Amniotic epithelial cell (primary cell): ENCODE measurements around the gene RPN1.
"Not testable (repeated sequence)": the region's sequence is repeated elsewhere in the genome, so short reads cannot be mapped to it uniquely, and the experiment has no call there.

Experiments used
- DNase-seq: peaks from one replicate; pipeline ENCODE4 v3.0.0-alpha.2; 2010; ENCODE audit warnings: low read depth

Gene RPN1

DNA sequence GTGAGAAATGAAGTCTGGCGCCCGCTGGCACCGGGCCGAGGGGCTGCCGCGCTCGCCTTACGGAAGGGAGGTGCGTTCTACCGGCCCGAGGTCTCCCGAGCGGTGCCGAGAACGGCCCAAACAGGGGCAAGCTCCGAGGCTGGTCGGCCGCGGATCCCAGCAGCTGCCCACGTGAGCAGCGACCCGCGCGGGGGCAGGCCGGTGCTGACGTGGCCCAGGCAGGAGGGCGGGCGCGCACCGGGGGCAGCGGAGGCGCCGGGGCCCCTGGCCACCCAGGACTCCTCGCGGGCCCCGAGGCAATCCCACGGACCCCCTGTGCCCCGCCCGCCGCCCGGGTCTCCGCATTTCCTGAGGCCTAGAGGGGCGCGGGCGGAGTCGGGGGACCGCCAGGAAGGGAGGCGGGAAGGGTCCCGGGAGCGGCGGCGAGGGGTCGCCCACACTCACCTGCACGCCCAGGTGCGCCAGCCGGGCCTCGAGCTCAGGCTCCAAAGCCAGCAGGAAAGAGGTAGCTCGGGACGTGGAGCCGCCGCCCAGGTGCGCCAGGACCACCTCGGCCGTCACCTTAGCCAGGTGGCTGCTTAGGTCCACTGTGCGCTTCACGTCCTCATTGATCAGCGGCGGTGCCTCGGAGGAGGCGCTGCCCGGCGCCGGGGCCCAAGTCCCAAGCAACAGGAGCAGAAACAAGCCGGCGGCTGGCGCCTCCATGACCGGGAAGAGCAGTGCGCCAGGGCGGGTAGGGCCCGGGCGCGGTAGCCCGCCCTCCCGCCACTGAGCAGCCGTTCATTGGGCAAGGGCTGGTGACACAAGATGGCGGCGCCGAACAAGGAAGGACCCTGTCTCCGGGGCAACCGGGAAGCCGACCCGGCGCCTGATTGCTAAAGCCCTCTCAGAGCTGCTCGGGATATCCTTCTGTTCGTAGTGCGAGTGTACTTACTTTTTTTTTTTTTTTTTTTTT is at the start of gene RPN1:
Gene RPN1, minus strand, starts transcription at position 723 of the 955 bp plus-strand sequence. Its CDS starts 18 bp downstream, at position 705.
- peak; percentile 92 for DNase-seq

DNA sequence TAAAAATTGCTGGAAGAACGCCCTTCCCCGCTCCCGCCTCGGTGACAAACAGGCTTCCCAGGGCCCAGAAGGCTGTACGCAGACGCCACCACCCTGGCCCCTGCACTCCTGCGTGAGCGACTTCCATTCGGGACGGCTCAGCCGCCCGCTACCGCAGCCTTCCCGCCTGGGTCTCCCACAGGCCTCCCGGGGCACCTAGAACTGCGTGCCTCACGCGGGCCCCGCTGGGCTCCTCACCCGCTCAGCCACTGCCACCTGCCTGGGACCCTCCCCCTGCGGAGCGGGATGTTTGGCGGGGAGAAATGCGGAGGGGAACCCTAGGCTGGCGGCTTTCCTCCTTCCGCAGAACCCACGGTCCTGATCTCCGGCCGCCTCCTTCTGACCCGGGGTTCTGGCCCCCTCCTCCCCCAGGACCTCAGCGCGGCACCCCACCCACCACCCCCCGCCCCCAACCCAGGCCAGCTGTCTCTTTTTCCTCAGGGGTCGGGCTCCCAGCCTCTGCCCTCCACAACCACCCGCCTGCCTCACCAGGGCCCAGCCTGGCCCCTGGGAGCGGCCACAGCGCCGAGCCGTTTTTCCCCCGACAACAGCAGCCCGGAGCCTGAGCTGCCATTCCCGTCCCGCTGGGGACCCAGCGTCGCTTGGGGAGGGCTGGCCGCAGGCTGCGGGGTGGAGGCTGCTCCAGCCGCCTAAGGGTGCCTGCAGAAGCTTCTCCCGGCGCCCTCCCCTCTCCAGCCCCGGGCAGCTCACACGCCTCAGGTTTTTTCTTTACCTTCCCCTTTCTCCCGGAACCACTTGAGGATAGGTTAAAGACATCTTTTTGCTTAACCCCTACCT is 47.8 kb upstream of the RPN1 start:
- peak; percentile 4 for DNase-seq

DNA sequence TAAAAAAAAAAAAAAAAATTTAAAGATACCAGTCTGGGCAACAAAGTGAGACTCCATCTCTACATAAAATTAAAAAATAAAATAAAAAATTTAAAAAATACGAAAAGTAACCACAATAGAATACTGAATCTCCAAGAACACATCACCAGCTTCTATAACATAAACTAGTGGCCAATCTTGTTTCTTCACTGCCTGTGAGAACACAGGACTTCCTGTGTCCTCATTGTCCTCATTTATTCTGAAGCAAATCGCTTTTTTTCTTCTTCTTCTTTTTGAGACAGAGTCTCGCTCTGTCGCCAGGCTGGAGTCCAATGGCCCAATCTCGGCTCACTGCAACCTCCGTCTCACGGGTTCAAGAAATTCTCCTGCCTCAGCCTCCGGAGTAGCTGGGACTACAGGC is 46.7 kb upstream of the RPN1 start:
- no peak for DNase-seq

DNA sequence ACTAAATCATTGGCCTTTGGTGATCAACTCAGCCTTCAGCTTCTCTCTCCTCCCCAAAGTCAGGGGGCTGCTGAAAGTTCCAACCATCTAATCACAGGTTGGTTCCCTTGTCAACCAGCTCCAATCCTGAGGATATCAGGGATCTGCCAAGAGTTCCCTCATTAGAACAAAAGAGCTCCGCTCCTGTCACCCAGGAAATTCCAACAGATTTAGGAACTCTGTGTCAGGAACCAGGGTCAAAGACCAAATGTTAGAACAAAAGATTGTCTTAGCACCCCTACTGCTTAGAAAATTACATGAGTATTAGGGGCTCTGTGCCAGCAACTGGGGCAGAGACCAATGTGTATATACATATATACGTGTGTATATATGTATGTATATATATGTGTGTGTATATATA is 43.1 kb upstream of the RPN1 start:
- no peak for DNase-seq

DNA sequence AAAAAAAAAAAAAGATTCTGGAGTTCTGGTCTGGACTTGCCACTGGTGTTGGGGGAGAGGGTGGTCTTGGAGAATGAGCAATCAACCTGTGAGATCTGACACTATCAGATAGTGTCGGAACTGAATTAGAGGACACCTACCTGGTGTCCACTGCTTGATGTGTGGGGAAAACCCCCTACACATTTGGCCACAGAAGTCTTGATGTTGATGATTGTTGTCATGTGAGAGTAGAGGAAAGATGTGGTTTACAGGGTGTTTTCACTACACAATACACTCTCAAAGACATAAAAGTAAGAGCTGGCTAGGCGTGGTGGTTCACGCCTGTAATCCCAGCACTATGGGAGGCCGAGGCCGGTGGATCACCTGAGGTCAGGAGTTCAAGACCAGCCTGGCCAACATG is 38.4 kb upstream of the RPN1 start:
- no peak for DNase-seq

DNA sequence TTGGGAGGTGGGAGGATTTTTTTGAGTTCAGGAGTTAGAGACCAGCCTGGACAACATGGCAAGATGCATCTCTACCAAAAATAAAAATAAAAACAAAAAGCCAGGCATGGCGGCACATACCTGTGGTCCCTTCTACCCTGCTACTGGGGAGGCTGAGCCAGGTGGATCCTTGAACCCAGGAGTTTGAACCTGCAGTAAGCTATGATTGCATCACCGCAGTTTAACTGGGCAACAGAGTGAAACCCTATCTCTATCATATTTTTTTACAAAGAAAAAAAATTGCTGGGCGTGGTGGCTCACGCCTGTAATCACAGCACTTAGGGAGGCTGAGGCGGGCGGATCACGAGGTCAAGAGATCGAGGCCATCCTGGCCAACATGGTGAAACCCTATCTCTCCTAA is 35.8 kb upstream of the RPN1 start:
- no peak for DNase-seq

DNA sequence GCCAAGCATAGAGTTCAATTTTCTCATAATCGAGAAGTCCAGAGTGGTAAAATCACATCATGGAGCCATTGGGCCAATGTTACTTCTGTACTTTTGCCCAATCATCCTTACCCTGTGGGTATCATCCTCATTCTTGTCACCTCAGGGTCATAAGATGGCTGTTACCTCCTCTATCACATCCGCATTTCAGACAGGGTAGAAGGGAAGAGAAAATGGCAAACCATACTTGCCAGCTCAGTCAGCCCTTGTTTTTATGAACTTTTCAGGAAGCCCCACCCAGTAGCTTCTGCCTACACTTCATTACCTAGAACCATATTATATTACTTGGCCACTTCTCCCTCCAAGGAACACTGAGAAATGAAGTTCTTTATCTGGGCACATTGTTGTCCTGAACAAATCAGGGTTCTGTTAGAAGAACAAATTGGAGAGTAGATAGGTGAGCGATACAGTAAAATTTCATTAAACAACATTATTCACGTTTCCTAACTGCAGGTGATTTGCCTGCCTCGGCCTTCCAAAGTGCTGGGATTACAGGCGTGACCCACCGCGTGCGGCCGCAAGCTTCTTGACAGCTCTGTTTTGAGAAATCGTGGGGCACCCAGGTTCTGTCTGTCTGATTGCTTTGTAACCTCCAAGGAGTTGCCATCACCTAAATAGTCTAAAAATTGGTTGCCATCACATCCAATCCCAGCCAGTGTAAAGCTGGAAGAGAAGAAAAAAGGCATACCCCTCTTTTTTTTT is 34.5 kb upstream of the RPN1 start:
- DNase-seq: no peak

DNA sequence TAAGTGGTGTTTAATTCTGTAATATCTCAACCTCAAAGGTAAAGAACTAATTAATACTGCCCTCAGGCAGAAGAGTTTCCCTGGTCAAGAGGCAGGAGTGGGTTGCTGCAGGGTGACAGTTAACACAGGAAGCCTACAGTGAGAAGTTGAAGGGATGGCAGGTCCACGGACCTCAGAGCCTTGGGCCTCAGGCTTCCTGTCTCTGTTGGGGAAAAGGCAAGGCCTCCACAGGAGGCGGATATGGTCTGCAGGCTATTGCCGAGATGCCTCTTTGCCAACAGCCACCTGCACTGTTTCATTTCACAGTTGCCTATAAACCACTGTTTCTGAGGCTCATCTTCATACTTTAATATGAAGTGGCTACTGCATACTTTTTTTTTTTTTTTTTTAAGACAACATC is 33.3 kb upstream of the RPN1 start:
- no peak for DNase-seq

DNA sequence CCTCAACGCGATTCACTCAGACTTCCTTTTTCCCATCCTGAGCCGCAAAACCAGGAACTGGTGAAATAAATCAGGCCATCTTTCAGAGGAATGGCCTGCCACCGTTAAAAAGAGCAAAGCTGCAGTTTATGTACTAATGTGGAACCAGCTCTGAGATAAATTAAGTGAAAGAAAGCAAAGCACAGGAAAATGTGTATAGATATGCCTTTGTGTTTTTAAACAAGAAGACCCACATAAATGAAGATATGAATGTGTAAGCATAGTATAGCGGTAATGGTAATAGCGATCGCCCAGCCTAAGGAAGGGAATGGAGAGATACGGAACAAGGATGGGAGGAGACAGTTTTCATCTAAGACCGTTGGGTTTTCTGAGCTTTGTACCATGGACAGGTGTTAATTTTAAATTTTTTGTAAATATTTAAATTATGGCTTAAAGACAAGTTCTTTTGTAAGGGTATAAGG is 30.8 kb upstream of the RPN1 start:
- DNase-seq: peak; percentile 28

DNA sequence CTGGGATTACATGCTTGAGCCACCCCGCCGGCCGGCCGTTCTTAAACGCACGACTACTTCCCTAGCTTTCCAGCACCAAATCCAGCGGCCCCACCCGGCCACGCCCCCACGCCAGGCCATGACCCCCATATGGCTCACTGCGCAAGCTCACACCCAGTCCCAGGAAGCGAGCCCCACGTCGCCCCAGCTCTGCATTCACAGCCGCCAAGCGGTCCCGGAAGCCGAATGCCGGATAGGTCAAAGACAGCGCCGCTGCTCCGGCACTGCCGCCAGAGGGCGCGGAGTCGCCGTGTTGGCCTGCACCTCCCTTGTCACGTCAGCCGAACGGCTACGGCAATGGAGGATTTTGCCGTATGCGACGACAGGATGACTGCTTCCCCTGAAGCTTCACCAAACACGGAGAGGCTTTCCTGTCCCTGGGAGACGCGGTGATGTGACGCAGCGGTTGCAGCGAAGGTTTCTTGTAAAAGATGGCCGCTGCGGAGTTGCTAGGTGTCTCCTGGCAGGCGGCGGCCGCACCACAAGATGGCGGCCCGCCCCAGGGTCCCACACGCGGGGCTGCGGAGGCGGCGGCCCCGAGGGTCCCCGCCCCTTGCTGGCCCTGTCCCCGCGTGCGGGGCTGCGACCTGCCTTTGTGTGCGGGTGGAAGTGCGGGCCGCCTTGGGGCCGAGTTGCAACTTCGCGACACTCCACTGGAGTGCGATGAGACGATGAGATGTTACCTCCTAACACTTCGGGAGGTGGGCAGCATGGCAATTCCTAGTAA is 30.2 kb upstream of the RPN1 start:
- peak; percentile 97 for DNase-seq

DNA sequence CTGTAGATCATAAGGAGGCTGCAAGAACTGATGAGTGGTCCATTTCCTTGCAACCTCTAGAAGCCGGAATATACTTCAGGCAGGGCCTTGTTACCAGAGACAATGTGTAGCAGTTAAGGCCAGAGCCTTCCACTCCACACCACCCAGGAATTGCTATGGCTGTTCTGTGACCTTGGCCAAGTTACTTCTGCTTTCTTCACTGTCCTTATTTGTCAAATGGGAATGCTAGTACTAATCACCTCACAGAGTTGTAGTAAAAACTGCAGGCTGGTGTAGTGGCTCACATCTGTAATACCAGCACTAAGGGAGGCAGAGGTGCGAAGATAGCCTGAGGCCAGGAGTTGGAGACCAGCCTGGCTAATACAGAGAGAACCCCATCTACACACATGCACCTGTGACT is 28.7 kb upstream of the RPN1 start:
- DNase-seq: no peak

DNA sequence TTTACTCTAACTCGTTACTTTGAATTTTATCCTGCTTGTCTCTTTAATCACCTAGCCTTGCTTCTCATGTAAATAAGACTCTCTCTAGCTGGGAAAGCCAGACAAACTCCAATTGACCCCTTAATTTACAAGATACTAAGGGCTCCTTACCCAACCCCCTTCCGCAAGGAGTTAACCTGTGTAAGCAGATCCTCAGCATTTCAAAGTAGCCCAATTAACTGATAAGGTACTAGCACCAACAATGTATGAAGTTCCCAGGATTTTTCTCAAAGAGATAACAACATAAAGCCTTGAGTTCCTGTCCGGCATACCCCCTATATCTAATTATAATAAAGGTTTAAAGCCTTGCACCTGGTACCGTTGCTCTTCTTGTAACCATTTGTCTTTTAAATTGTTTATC is 25.2 kb upstream of the RPN1 start:
- not testable (repeated sequence) for DNase-seq

DNA sequence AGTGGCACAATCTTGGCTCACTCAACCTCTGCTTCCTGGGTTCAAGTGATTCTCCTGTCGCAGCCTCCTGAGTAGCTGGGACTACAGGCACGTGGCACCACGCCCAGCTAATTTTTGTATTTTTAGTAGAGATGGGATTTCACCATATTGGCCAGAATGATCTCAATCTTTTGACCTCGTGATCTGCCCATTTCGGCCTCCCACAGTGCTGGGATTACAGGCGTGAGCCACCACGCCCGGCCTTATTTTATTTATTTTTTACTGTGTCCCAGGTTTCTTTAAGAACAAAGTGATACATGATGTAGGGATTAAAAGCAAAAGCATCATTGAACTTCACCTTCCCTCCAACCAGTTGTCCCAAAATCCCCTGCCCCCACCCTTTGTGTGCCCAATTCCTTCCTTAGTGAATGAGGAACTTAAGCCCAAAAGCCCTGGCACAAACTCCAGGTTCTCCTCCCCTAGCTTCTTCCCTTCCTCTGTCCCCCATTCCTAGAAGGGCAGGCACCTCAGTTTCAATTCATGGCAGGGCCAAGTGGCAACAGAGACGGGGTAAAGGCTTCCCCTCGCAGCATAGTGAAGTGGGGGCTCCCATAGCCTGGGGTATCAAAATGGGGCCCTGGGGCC is 23.7 kb upstream of the RPN1 start:
- no peak for DNase-seq

DNA sequence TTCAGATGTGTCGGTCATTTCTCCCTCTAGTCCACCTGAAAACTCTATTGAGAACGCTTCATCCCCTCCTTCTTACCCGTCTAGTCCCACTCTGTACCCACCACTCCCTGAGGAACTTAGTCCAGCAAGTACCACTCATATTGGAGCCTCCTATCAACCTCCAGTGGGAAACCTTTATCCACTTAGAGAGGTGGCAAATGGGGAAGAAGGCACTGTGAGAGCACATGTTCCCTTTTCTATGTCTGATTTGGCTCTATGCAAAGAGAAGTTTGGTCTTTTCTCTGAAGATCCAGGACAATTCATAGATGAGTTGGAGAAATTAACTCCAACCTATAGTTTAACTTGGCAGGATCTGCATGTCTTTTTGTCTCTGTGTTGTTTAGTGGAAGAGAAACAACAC is 17.0 kb upstream of the RPN1 start:
- DNase-seq: no peak

DNA sequence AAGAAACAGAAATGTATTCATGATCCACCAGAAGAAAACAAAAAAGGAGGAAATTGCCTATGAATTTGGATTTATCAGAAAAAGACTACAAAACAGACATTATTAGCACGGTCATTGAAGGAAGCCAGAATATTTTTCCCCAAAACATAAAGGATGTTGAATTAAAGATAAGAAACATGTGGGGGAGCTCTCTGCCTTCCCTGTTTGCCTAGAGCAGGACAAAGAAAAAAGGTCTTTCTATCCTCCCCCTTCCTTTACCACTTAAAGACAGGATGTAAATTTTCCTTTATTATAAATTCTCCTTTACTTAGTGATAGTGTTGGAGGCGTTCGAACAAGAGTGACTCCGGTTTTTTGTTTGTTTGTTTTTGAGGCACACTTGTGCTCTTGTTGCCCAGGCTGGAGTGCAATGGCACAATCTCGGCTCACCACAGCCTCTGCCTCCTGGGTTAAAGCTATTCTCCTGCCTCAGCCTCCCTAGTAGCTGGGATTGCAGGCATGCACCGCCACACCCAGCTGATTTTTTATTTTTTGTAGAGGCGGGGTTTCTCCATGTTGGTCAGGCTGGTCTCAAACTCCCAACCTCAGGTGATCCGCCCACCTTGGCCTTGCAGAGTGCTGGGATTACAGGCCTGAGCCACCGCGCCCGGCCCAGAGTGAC is 14.9 kb upstream of the RPN1 start:
- no peak for DNase-seq

DNA sequence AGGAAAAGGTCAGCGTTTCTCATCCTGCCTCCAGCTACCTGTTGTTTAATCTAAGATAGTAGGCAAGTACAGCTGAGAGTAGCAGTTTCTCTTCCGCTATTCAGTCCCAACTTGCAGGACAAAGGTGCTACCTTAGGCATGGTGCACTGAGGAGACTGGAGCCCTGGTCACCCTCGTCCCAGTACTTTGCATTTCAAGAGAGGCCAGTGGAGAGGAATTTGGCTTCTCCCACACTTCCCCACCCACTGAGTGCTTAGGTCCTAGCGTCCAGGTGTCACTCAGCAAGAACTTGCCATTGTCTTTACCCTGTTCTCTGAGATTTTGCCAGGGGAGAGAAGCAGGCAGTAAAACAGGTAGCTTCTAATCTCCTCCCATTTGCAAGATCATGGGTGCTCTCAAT is 12.5 kb upstream of the RPN1 start:
- DNase-seq: no peak

DNA sequence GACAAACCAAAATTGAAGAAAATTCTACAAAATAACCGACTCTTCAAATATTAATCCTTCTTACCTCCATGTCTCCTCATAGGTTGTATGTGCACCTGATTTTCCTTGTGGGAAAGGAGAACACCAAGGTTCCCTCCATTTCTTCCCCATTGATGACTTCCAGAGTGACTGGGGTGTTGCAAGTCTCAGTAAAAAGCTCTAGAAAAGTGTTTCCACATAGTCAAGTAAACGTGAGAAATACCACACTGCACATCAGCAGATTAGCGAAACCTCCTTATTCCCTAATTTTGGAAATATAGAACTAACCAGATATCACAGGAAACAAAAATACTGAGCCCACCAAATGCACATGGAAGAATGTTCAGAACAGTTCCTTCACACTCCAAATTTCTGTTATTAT is 4.9 kb upstream of the RPN1 start:
- no peak for DNase-seq

DNA sequence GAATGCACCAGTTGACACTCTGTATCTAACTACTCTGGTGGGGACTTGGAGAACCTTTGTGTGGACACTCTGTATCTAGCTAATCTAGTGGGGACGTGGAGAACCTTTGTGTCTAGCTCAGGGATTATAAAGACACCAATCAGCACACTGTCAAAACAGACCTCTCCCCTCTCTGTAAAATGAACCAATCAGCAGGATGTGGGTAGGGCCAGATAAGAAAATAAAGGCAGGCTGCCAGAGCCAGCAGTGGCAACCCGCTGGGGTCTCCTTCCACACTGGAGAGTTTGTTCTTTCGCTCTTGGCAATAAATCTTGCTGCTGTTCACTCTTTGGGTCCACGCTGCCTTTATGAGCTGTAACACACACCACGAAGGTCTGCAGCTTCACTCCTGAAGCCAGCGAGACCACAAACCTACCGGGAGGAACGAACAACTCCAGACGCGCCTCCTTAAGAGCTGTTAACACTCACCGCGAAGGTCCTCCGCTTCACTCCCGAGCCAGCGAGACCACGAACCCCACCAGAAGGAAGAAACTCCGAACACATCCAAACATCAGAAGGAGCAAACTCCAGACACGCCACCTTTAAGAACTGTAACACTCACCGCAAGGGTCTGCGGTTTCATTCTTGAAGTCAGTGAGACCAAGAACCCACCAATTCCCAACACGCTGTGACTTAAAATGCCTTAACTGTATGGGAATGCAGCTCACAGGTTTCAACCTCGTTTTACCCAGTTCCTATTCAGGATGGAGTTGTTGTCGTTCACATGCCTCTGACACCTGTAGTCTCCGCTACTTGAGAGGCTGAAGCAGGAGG is 3.6 kb upstream of the RPN1 start:
- peak; percentile 46 for DNase-seq

DNA sequence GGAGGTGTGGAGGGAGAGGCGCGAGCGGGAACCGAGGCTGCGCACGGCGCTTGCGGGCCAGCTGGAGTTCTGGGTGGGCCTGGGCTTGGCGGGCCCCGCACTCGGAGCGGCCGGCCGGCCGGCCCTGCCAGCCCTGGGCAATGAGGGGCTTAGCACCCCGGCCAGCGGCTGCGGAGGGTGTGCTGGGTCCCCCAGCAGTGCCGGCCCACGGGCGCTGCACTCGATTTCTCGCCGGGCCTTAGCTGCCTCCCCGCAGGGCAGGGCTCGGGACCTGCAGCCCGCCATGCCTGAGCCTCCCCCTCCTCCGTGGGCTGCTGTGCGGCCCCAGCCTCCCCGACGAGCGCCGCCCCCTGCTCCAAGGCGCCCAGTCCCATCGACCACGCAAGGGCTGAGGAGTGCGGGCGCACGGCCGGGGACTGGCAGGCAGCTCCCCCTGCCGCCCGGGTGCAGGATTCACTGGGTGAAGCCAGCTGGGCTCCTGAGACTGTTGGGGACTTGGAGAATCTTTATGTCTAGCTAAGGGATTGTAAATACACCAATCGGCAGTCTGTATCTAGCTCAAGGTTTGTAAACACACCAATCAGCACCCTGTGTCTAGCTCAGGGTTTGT is 2.9 kb upstream of the RPN1 start:
- peak; percentile 13 for DNase-seq
